DMS 273 treated with DMSO at 0.1 percent for 48 hours (cell line): ENCODE results near the gene TRDN.
"Not testable (repeated sequence)": the region's sequence is repeated elsewhere in the genome, so short reads cannot be mapped to it uniquely, and the experiment has no call there.

Source experiments
- DNase-seq: peaks from one replicate; lab custom pipeline; 2025; lab: John Stamatoyannopoulos, UW

TRDN gene

GRCh38 chr6:123632641-123633040, 4.1 kb downstream of the TRDN start:
- peak; percentile 31 for DNase-seq

GRCh38 chr6:123629258-123629941, 7.3 kb downstream of the TRDN start:
- no peak for DNase-seq

- DNase-seq: no peak
Observed at GRCh38 chr6:123625696-123626095, 11.1 kb downstream of the TRDN start.

GRCh38 chr6:123622780-123623179, 14.0 kb downstream of the TRDN start:
- DNase-seq: no peak

GRCh38 chr6:123619156-123619555, 17.6 kb downstream of the TRDN start:
- DNase-seq: no peak

GRCh38 chr6:123616942-123617341, 19.8 kb downstream of the TRDN start:
- DNase-seq: no peak

- DNase-seq: no peak
Observed at GRCh38 chr6:123616016-123616415, 20.7 kb downstream of the TRDN start.

- no peak for DNase-seq
Observed at GRCh38 chr6:123610779-123611178, 26.0 kb downstream of the TRDN start.

- no peak for DNase-seq
Observed at GRCh38 chr6:123604067-123604466, 32.7 kb downstream of the TRDN start.

- no peak for DNase-seq
Observed at GRCh38 chr6:123598011-123598410, 38.7 kb downstream of the TRDN start.

GRCh38 chr6:123594776-123595175, 42.0 kb downstream of the TRDN start:
- DNase-seq: no peak

GRCh38 chr6:123592426-123592825, 44.3 kb downstream of the TRDN start:
- no peak for DNase-seq

GRCh38 chr6:123589973-123590372, 46.8 kb downstream of the TRDN start:
- DNase-seq: no peak

GRCh38 chr6:123589317-123589716, 47.4 kb downstream of the TRDN start:
- DNase-seq: no peak

- DNase-seq: no peak
Observed at GRCh38 chr6:123588546-123588895, 48.2 kb downstream of the TRDN start.

- DNase-seq: no peak
Observed at GRCh38 chr6:123587838-123588545, 48.8 kb downstream of the TRDN start.

GRCh38 chr6:123587407-123587806, 49.3 kb downstream of the TRDN start:
- DNase-seq: not testable (repeated sequence)

- no peak for DNase-seq
Observed at GRCh38 chr6:123580331-123580730, 56.4 kb downstream of the TRDN start.

GRCh38 chr6:123575188-123575587, 61.6 kb downstream of the TRDN start:
- no peak for DNase-seq

GRCh38 chr6:123570813-123571684, 65.7 kb downstream of the TRDN start:
- no peak for DNase-seq

- no peak for DNase-seq
Observed at GRCh38 chr6:123569575-123569974, 67.2 kb downstream of the TRDN start.

GRCh38 chr6:123565529-123565928, 71.2 kb downstream of the TRDN start:
- DNase-seq: no peak

- DNase-seq: no peak
Observed at GRCh38 chr6:123564361-123564760, 72.4 kb downstream of the TRDN start.
